Measurements from ENCODE around the gene ADI1.

DNA sequence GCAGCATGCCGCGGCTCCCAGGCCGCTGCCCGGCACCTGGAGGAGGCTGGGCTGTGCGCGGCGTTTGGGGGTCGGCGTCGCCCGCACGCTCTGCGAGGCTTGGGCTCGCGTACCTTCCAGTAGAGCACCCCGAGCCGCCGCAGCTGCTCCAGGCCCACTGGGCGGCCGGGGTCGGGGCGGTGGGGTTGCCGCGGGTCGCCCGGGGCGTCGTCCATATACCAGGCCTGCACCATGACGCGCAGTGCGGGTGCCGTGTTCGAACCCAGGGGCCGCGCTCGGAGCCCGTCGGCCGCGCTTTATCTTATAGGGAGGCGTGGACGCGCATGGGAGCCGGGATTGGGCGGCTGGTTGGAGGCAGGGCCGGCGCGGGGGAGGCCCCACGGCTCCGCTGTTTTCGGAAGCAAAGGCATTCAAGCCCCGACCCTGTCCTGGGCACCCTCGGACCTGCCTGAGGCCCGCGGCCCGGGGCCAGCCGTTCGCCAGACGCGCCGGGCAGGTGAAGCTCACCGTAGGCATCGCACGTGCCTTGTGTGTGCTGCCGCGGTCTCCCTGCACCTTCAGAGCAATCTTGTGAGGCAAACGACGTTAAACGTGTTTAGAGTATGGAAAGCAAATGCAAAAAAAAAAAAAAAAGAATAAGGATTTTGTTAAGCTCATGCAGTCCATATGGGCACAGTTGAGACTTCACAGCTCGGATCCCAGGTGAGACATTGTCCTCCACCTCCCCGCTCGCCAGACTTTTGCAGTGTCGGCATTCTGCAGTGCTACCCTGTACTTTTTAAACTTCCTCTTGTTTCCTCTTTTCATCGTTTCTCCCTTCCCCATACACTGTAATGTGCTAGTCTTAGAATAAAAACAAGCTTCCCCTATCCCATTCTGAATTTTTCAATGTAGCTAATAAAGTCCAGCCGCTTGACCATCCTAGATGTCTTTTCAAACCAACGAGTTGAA, at the start of gene ADI1:
- TF ChIP-seq CTCF (IDR thresholded peaks at IDR 0.05) (peak in 1 of 6 experiments; percentile 7), POLR2A (IDR thresholded peaks at IDR 0.05) (peak; percentile 69 to 74)

Data from adrenal gland (tissue), 5 donors.